ENCODE results near the gene PDZRN4.
"Not testable (repeated sequence)": the region's sequence is repeated elsewhere in the genome, so short reads cannot be mapped to it uniquely, and the experiment has no call there.

Gene PDZRN4

DNA sequence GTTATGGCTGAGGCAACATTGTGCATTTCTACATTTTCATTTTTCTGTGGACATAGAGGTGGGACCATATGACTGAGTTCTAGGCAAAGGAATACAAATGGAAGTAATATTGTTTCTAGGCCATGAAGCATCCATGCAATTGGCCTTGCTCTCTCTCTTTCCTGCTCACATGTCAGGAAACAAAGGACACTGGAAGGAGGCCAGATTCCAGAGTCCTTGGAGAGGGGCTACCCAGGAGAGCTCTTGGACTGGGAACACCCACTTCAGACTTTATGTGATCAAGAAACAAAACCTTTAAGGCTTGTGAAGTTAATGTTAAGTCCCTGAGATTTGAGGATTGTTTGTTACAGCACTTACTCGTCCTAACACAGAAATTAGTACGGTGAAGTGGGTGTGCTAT lies 32.8 kb downstream of the PDZRN4 start:
- DNase-seq = no peak

DNA sequence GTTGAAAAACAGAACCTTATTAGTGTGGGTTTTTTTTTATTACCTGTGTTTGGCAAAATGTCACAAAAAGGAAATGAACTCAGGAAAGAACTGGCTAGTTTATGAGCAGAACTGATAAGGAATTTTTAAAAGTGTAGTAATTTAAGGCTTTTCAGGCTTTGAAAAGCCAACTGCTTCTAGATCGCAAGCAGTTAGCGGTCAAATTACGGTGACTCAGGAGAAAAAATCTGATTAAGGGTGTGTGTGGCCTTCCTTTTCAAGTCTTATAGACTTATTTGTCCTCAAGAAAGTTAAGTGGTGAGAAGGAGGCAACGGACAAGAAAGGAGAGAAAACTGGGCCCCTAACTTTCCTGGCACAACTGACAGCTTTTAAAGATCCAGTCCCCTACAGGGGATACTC lies 33.4 kb downstream of the PDZRN4 start:
- DNase-seq = no peak

DNA sequence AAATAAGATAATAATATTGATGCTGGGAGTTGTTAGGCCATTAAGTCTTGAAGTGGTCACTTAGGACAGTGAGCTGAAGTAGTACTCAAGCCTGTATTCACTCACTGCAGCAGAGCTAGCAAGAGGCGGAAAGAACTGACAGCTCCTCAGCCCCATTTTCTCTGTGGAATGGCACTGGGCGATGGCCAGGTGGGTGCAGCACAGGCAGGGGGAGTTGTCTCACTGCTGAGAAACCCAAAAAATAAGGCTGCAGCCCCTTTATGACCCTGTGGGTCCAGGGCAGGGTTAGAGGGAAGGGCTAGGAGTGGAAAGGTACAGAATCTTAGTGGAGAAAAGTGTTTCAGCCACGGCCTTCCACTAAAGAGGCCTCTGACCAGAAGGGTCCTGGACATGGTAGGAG lies 35.5 kb downstream of the PDZRN4 start:
- no peak for DNase-seq

DNA sequence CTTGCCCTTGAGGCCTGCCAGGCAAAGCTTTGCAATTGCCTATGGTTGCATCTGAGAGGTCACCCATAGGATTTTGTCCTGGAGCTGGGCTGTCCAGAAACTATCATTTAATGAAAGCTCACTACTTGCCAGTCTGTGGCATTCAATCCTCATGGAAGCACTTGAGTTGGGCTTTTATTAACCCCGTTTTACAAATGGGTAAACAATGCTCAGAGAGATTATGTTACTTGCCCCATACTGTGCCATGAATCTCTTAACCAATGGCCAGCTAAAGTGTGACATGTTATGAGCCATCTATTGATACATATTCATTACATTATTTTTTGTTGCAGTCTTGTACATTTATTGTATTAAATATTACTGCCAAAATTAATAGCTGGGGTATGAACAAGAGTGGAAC lies 35.9 kb downstream of the PDZRN4 start:
- no peak for DNase-seq

DNA sequence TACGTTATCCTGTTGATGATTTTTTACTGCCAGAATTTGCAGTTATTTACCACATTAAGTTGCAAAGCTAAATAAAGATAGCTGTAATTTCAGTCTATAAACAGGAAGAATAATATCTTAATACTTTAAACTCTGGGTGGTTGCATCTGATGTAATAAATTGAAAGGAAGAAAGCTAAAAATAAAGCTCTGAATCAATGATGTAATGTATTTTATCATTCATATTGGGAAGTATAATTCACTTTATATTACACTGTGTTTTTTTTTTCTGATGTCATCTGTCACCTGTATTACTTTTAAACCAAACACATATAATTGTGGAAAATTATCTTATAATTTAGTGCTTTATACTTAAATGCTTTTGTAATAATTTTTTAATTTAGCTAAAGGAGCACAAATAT lies 37.1 kb downstream of the PDZRN4 start:
- DNase-seq = no peak

DNA sequence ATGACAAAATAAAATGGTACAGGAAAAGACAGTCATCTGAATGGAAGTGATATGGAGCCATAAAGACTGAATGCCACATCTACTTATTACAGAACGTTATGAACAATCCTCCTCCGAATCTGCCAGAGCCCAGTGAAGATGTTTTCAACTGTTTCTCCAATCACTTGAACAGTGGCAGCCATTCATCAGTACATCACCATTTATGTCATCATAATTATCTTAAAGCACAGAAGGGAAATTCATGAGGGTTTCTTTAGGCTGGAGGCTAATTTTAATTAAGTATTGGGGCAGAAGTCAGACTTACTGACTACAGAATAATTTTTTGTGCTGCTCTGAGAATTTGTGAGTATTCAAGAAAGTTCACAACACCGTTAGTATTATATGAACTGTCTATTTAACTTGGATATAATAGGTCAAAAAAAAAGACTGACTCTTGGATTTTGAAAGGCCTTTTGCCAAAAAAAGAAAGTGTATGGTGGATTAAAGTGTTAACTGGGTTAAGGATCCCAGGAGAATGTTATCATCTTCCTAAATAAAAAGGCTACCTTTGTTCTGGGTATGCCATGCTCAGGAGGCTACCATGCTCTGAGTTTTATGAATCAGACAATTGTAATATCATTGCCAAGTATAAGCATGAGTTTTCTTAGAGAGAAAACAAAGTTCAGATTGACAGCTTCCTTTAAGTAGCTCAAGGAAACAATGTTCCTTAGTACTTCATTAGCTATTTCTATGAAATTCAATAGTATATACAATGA lies 40.1 kb downstream of the PDZRN4 start:
- no peak for DNase-seq

DNA sequence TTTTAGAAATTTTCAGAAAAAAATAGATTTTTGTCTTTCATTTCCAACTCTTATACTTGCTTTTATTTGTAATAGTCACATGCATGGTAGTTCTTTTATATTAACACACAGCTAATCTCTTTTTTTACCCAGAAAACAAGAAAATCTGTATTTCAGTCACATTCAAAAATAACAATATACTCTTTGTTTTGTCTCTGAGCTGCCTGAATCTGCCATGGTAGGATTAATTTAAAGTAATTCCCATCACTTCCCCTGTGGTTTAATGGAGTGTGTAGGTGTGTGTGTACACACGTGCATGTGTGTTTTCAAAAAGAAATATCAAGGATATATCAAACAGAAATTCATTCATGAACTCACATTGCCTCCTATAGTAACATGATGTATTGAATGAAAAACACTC lies 42.6 kb downstream of the PDZRN4 start:
- DNase-seq = no peak

DNA sequence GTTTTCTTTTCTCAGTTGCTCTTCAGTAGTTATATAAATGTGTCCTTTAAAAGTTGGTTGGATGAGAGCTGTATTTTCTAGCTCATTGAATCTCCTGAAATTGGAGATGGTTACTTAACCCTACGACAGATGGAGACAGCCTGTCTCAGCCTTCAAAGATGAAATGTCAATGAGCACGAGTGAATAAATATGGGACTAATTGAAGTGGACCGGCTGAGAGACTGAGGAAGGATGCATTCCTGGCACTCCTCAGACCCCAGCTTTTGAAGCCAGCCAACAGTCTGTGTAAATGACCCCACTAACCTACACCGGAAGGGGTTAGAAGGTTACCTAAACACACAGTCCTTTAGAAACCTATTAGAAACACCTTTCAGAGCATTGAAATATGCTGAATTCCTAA lies 46.6 kb downstream of the PDZRN4 start:
- no peak for DNase-seq

DNA sequence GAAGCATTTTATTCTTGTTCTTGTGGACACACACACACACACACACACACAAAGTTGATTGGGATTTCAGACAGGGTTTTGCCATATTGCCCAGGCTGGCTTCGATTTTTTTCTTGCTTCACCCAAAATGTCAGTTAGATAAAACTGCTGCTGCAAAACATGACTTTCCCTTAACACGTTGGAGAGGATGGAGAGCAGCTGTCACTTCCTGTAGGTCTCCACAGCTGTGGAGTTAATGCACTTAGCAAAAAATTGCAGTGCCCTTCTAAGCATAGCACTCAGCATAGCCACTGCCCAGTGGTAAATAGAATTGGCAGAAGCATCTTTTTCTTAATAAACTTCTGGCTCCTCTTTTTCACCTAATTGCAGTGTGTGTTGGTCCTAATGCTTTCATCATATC lies 54.5 kb downstream of the PDZRN4 start:
- no peak for DNase-seq

DNA sequence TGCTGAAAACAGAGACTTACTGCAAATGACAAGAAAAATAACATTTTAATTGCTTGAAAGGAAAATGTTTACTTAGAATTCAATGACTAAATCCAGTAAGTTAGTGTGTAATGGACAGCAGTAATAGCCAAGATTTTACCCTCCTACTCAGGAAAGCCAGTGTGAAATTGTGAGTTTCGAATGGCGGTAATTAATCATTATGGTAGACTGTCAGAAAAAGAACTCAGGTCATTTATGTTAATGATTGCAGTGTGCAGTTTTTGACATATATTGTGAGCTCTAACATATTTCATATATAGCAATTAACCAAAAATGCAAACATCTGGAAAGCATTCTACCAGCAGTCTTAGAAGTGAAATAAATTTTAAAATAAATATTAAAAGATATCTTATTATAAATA lies 60.3 kb downstream of the PDZRN4 start:
- no peak for DNase-seq

DNA sequence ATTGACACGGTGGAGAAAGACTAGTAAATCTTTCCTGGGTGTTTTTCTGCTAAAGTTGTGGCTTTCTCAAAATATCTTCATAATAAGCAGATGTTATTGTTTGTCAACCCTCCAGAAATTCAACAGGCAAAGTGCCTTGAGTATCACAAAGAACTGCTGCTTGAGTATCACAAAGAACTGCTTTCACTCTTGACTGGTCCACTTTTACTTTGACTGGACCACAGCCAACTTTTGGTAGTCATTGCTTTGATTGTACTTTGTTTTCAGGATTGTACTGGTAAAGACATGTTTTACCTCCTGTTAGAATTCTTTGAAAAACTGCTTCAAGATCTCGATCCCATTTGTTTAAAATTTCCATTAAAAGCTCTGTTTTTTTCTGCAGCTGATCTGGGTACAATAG lies 62.6 kb downstream of the PDZRN4 start:
- DNase-seq = no peak

DNA sequence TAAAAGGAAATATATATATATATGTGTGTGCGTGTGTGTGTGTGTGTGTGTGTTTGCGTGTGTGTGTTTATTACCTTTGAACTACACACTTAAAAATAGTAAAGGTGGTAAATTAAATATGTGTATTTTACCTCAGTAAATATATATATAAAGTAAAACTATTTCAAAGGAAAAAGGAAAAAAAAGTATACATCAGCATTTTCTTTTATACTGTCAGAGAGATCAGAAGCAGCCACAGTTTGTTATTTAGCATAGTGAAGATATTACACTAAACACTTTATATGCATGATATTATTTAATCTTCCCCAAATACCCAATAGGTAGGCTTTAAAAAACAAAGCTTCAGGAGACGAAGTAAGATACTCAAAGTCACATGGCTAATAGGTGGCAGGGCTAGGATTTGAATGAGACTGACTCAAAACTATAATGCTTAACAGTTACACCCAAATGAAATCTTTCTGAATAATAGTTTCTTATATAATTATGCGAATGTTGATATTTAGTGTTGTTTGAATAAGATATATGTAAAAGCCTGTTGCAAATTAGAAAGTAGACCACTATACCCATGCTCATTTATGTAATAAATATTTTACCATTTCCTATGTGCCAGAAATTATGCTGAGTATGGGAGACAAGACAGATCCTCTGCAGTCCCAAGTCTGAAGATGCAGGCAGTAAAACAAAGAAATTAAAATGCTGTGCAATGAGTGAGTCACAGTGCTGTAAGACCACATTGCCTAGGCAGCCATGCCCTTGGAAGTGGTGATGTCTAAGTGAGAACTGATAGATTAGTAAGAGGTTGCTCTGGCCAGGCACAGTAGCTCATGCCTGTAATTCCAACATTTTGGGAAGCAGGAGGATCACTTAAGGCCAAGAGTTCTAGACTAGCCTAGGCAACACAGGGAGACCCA lies 66.1 kb downstream of the PDZRN4 start:
- DNase-seq = no peak

DNA sequence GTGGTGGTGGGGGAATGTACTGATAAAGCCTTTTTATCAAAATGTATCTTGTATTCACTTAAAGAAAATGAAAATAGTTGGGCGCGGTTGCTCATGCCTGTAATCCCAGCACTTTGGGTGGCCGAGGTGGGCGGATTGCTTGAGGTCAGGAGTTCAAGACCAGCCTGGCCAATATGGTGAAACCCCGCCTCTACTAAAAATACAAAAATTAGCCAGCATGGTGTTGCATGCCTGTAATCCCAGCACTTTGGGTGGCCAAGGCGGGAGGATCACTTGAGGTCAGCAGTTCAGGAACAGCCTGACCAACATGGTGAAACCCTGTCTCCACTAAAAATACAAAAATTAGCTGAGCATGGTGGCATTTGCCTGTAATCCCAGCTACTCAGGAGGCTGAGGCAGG lies 75.1 kb downstream of the PDZRN4 start:
- DNase-seq = not testable (repeated sequence)

DNA sequence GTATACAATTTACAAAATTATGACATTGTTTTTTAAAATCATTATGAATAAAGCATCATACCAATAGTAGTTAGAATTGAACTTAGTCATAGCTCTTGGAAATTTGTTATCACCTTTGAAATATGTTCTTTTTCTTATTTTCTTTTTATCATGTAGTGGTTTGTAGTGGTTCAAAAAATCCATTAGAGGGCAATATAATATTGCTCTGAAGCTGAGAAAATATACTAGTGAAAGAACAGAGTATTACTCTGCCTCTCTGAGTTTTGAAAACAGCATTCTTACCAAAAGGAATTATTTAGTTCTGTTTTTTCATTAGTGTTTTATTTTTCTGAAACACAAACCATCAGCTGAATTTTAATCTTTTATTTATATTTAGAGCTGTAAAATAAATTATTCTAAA lies 76.2 kb downstream of the PDZRN4 start:
- no peak for DNase-seq

DNA sequence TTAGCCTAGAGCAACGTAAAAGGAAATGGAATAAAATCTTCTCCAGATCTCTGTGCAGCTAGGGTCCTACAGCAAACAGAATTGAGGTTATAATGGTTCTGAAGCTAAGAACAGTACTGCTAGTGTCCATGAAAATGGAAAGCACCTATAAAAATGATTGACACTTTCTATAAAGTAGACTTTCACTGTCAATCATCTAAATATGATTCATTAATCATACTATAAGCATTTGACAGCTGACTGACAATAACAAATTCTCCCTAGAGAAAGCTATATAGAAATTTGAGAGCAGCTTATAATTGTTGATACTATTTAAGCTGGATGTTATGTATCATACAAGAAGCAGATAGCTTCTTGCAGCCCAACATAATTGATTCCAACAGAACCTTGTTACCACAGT lies 80.9 kb downstream of the PDZRN4 start:
- no peak for DNase-seq

DNA sequence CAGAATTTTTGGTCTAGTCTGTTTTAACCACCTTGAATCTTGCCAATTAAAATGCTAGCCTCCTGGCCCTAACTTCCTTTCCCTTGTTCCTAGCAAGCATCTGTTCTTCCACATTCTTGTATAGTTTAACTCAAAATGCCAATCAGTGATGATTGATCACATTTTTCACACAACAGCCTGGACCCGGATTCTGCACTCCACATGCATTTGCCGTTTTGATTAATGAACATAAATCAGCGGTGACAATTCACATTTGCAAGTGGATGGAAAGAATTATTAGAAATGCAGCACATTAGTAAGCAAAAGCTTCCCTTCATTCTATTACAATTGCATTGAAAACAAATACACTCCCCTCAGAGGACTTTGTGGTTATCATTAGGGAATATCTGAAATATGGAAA lies 83.4 kb downstream of the PDZRN4 start:
- no peak for DNase-seq

DNA sequence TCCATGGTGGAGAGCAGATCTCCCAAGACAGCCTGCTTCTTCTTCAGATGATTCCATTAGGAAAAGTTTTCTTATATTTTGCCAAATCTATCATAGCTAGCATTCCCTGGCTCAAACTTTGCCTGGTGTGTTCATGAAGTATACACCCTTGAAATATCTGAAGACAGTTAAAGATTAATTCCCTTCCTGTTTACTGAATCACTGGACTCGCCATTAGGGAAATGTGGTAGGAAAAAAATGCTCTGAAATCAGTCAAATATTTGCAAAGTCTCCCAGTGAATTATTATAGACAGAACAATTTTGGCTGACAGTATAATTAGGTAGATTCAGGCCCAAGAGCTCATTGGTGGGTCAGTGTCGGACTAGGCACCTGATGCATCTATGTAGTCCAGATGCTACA lies 86.5 kb downstream of the PDZRN4 start:
- DNase-seq = no peak

DNA sequence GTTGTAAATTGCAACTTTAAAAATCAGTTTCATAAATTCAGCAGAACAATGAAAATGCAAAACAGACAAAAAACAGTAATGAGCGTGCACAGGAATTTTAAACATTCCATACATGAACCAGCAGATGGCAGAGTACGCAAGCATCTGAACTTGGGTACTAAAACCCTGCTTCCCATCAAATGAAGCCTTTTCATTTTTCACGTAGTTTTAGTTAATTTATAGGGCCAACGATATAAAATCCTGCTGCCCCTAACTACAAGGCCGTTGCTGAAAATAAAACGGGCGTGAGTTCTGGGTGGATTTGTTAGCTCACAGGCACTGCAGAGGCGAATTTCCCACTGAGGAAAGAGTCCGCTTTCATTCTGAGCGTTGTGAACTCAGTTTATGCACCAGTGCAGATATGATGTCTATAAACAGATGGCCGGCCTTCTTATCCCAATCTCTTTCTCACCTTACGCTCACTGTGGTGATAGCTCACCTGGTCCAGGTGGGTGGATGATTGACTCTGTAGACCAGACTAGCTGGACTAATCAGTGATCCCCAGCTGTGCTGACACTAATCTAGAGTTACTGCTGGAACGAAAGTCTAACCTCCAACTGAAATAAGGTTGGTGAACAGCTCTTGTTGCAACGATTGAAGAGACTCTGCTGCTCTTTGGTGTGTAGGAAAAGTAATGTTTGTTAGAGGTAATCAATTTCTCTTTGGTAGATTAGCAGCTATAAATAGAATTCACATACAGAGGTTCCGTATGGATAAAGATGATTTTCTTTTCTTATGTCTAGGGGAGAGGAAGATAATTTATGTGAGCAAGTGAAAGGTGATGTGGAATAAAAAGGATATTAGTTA lies 89.2 kb downstream of the PDZRN4 start:
- DNase-seq = no peak

DNA sequence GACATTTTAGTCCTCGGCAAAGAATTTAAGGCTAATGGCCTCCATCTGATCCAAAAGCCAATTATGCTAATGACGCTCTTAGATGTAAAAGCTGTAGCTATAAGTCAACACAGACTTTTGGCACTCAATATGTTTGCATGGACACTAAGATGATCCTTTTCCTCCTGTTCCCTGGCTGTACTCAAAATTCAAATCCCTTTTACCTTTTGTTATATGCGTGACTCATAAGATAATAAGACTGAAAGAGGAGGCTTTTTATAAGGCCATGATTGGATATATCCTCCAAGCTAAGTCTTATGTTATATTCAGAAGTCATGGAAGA lies 89.8 kb downstream of the PDZRN4 start:
- no peak for DNase-seq

DNA sequence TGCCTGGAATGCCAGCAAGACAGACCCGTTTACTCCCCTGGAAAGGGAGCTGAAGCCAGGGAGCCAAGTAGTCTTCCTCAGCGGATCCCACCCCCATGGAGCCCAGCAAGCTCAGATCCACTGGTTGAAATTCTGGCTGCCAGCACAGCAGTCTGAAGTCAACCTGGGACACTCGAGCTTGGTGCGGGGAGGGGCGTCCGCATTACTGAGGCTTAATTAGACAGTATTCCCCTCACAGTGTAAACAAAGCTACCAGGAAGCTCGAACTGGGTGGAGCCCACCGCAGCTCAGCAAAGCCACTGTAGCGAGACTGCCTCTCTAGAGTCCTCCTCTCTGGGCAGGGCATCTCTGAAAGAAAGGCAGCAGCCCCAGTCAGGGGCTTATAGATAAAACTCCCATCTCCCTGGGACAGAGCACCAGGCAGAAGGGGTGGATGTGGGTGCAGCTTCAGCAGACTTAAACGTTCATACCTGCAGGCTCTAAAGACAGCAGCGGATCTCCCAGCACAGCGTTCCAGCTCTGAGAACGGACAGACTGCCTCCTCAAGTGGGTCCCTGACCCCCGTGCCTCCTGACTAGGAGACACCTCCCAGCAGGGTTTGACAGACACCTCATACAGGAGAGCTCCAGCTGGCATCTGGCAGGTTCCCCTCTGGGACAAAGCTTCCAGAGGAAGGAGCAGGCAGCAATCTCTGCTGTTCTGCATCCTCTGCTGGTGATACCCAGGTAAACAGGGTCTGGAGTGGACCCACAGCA lies 92.4 kb downstream of the PDZRN4 start:
- not testable (repeated sequence) for DNase-seq

DNA sequence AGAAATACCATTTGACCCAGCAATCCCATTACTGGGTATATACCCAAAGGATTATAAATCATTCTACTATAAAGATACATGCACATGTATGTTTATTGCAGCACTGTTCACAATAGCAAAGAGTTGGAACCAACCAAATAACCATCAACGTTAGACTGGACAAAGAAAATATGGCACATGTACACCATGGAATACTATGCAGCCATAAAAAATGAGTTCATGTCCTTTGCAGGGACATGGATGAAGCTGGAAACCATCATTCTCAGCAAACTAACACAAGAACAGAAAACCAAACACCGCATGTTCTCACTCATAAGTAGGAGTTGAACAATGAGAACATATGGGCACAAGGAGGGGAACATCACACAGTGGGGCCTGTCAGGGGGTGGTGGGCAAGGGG lies 97.3 kb downstream of the PDZRN4 start:
- DNase-seq = not testable (repeated sequence)

DNA sequence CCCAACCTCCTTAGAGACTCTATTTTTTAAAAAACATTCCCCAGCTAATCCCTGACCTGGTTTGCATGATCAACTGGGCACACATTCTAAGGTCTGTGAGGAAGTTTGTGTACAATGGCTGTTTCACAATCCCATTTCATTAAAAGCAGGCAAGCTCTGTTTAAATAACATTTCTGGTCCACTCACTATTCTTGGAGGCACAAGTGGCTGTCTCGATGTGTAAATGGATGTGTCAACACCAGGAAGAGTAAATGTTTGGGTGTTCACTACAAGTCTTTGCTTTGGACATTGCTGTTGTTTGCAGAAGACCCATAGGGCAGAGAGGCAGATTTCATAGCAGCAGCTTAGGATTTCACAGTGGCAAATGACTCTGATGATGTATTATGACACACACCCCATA lies 98.3 kb downstream of the PDZRN4 start:
- DNase-seq = no peak
